CD4-positive, alpha-beta T cell treated with Interleukin-6 for 4 hours (primary cell): ENCODE data around the gene UBE2S.
"Not testable (repeated sequence)": the region's sequence is repeated elsewhere in the genome, so short reads cannot be mapped to it uniquely, and the experiment has no call there.

ENCODE experiments used
- DNase-seq: peaks from one replicate; pipeline ENCODE4 v3.0.0-alpha.2; 2020; ENCODE audit warnings: mixed read lengths

Gene UBE2S

GRCh38 chr19:55407550-55407799 is at the start of gene UBE2S:
TSS of gene UBE2S (minus strand) at chr19:55407788. CDS start at chr19:55407589, 199 bp downstream.
- DNase-seq = not testable (repeated sequence)

GRCh38 chr19:55456347-55456746 is 48.8 kb upstream of the UBE2S start:
- DNase-seq = no peak

- no peak for DNase-seq
Observed at GRCh38 chr19:55455576-55456235, 48.1 kb upstream of the UBE2S start.

GRCh38 chr19:55454787-55455243 is 47.2 kb upstream of the UBE2S start:
- peak; percentile 59 for DNase-seq

GRCh38 chr19:55453511-55454260 is 46.1 kb upstream of the UBE2S start:
- DNase-seq = no peak

GRCh38 chr19:55452749-55453346 is 45.3 kb upstream of the UBE2S start:
- DNase-seq = peak; percentile 53

- DNase-seq = peak; percentile 25
Observed at GRCh38 chr19:55451965-55452748, 44.6 kb upstream of the UBE2S start.

- peak; percentile 21 for DNase-seq
Observed at GRCh38 chr19:55451163-55451964, 43.8 kb upstream of the UBE2S start.

GRCh38 chr19:55449469-55449868 is 41.9 kb upstream of the UBE2S start:
- DNase-seq = no peak

- not testable (repeated sequence) for DNase-seq
Observed at GRCh38 chr19:55448175-55448490, 40.5 kb upstream of the UBE2S start.

- DNase-seq = no peak
Observed at GRCh38 chr19:55447421-55448174, 40.0 kb upstream of the UBE2S start.

GRCh38 chr19:55446060-55446459 is 38.5 kb upstream of the UBE2S start:
- no peak for DNase-seq

GRCh38 chr19:55444646-55445045 is 37.1 kb upstream of the UBE2S start:
- no peak for DNase-seq

- DNase-seq = no peak
Observed at GRCh38 chr19:55443824-55444480, 36.4 kb upstream of the UBE2S start.

GRCh38 chr19:55443045-55443823 is 35.6 kb upstream of the UBE2S start, which contains the start of gene SHISA7:
TSS of gene SHISA7 (minus strand) at chr19:55443300. CDS start at chr19:55442863, 437 bp downstream.
- DNase-seq = no peak

GRCh38 chr19:55442372-55442961 is 34.9 kb upstream of the UBE2S start:
- no peak for DNase-seq

GRCh38 chr19:55441692-55442321 is 34.2 kb upstream of the UBE2S start:
- no peak for DNase-seq

- DNase-seq = no peak
Observed at GRCh38 chr19:55441319-55441691, 33.7 kb upstream of the UBE2S start.

GRCh38 chr19:55440411-55441105 is 33.0 kb upstream of the UBE2S start:
- no peak for DNase-seq
